GM21528 (cell line): Measurements from ENCODE around the gene PEAK1.
"Not testable (repeated sequence)": the region's sequence is repeated elsewhere in the genome, so short reads cannot be mapped to it uniquely, and the experiment has no call there.

Source experiments
- ATAC-seq: cut with Tn5 transposase; IDR thresholded peaks from one replicate; pipeline ENCODE4 v1.9.1; 2021; ENCODE audit warnings: mild to moderate bottlenecking, moderate library complexity; ENCODE audit not compliant: unreplicated experiment, low FRiP score

PEAK1 gene

GRCh38 chr15:77185242-77185785, 234.6 kb downstream of the PEAK1 start:
- no peak for ATAC-seq

- ATAC-seq = not testable (repeated sequence)
Measured at GRCh38 chr15:77184352-77184751, 235.6 kb downstream of the PEAK1 start.

GRCh38 chr15:77183066-77183465, 236.8 kb downstream of the PEAK1 start:
- ATAC-seq = no peak

GRCh38 chr15:77181305-77182074, 238.4 kb downstream of the PEAK1 start:
- peak; percentile 66 for ATAC-seq

GRCh38 chr15:77180757-77181156, 239.1 kb downstream of the PEAK1 start:
- ATAC-seq = no peak

GRCh38 chr15:77180270-77180669, 239.6 kb downstream of the PEAK1 start:
- no peak for ATAC-seq

- no peak for ATAC-seq
Measured at GRCh38 chr15:77179541-77179998, 240.3 kb downstream of the PEAK1 start.

- no peak for ATAC-seq
Measured at GRCh38 chr15:77178411-77178810, 241.5 kb downstream of the PEAK1 start.

GRCh38 chr15:77176148-77176547, 243.8 kb downstream of the PEAK1 start:
- not testable (repeated sequence) for ATAC-seq

- ATAC-seq = no peak
Measured at GRCh38 chr15:77173487-77173886, 246.4 kb downstream of the PEAK1 start.

GRCh38 chr15:77171221-77171967, 248.5 kb downstream of the PEAK1 start:
- ATAC-seq = no peak

- no peak for ATAC-seq
Measured at GRCh38 chr15:77168616-77169015, 251.3 kb downstream of the PEAK1 start.

GRCh38 chr15:77168141-77168540, 251.8 kb downstream of the PEAK1 start:
- no peak for ATAC-seq

- no peak for ATAC-seq
Measured at GRCh38 chr15:77167406-77167805, 252.5 kb downstream of the PEAK1 start.

- ATAC-seq = no peak
Measured at GRCh38 chr15:77163781-77164384, 256.0 kb downstream of the PEAK1 start.

GRCh38 chr15:77162872-77163633, 256.9 kb downstream of the PEAK1 start:
- no peak for ATAC-seq

- no peak for ATAC-seq
Measured at GRCh38 chr15:77160562-77161478, 259.1 kb downstream of the PEAK1 start.

- not testable (repeated sequence) for ATAC-seq
Measured at GRCh38 chr15:77156000-77156399, 263.9 kb downstream of the PEAK1 start.

- no peak for ATAC-seq
Measured at GRCh38 chr15:77148191-77148590, 271.7 kb downstream of the PEAK1 start.
